CD14-positive monocyte (primary cell): ENCODE results near the gene CNST. TPM values are rescaled to one million over a fixed set of nuclear protein-coding genes. Genes with fewer than 3 reads are reported as not detected.

Experiments
- DNase-seq, 3 donors: peaks; one replicate each; pipeline ENCODE4 v3.0.0-alpha.2; 2011 to 2022
- H2AFZ ChIP-seq: 2 replicates; pipeline ENCODE4 v1.6.0; 2012; ENCODE audit warnings: mild to moderate bottlenecking, low read depth, low read length, inconsistent platforms; ENCODE audit not compliant: insufficient read depth, poor library complexity, severe bottlenecking
- H3K27ac ChIP-seq, 2 donors: 1 replicate in 1 of 2; 2 replicates in 1 of 2; pipeline ENCODE4 v1.5.1; 2012 to 2013; ENCODE audit warnings: low read length in 2 of 2, control low read depth in 1 of 2, inconsistent platforms in 1 of 2, low read depth in 1 of 2, mild to moderate bottlenecking in 1 of 2
- H3K27me3 ChIP-seq, 2 donors: one replicate each; pipeline versions ENCODE4 v1.6.0 to v1.6.1; 2011 to 2013; ENCODE audit warnings: low read length in 2 of 2; ENCODE audit not compliant: control insufficient read depth in 2 of 2, insufficient read depth in 2 of 2
- H3K36me3 ChIP-seq, 2 donors: replicated peaks in 1 of 2; 1 replicate in 1 of 2; 2 replicates in 1 of 2; pipeline versions ENCODE4 v1.5.1 to v1.6.1; 2012 to 2013; ENCODE audit warnings: low read length in 2 of 2, control low read depth in 1 of 2, inconsistent platforms in 1 of 2, mild to moderate bottlenecking in 1 of 2; ENCODE audit not compliant: insufficient read depth in 2 of 2, control insufficient read depth in 1 of 2
- H3K4me1 ChIP-seq, 2 donors: 1 replicate in 1 of 2; 2 replicates in 1 of 2; pipeline versions ENCODE4 v1.5.1 to v1.6.1; 2012 to 2013; ENCODE audit warnings: low read length in 2 of 2, control low read depth in 1 of 2, inconsistent platforms in 1 of 2, mild to moderate bottlenecking in 1 of 2, moderate library complexity in 1 of 2; ENCODE audit not compliant: insufficient read depth in 2 of 2, control insufficient read depth in 1 of 2
- H3K4me2 ChIP-seq: replicated peaks from 2 replicates; pipeline ENCODE3; 2012; ENCODE audit warnings: low read length, moderate library complexity, mild to moderate bottlenecking; ENCODE audit not compliant: poor library complexity, severe bottlenecking; ENCODE audit errors: extremely low read depth
- H3K4me3 ChIP-seq, 3 experiments: fragments of 200-600 bp in 1 of 3; sonication (generic) in 1 of 3; replicated peaks in 1 of 3; 1 replicate in 2 of 3; 2 replicates in 1 of 3; pipeline ENCODE4 v1.5.1; 2011 to 2013; ENCODE audit warnings: low read length in 3 of 3, mild to moderate bottlenecking in 3 of 3, control low read depth in 2 of 3, low read depth in 2 of 3, inconsistent platforms in 1 of 3, moderate library complexity in 1 of 3
- H3K79me2 ChIP-seq: 2 replicates; pipeline ENCODE4 v1.6.0; 2012; ENCODE audit warnings: mild to moderate bottlenecking, control low read depth, inconsistent platforms, low read length, moderate library complexity; ENCODE audit not compliant: insufficient read depth
- H3K9ac ChIP-seq: 2 replicates; pipeline ENCODE4 v1.6.0; 2017; ENCODE audit warnings: low read length, mild to moderate bottlenecking; ENCODE audit not compliant: insufficient read depth, poor library complexity, severe bottlenecking
- H3K9me3 ChIP-seq, 2 donors: replicated peaks in 1 of 2; 1 replicate in 1 of 2; 2 replicates in 1 of 2; pipeline versions ENCODE4 v1.5.1 to v1.6.1; 2012 to 2013; ENCODE audit warnings: low read length in 2 of 2, control low read depth in 1 of 2; ENCODE audit not compliant: control insufficient read depth in 1 of 2, insufficient read depth in 1 of 2
- H4K20me1 ChIP-seq: 2 replicates; pipeline ENCODE4 v1.6.0; 2012; ENCODE audit warnings: mild to moderate bottlenecking, low read length, control low read depth, moderate library complexity; ENCODE audit not compliant: insufficient read depth
- H3K27ac Mint-ChIP-seq, 7 donors: one replicate each; pipeline ENCODE4 v1.8.0; 2020; ENCODE audit warnings: mild to moderate bottlenecking in 7 of 7, mixed read lengths in 7 of 7, moderate library complexity in 6 of 7, inconsistent platforms in 2 of 7
- H3K27me3 Mint-ChIP-seq, 3 donors: one replicate each; pipeline ENCODE4 v1.8.0; 2021 to 2022; ENCODE audit warnings: low read depth in 3 of 3, mild to moderate bottlenecking in 3 of 3, mixed read lengths in 3 of 3, moderate library complexity in 3 of 3, inconsistent platforms in 1 of 3
- H3K36me3 Mint-ChIP-seq, 2 donors: one replicate each; pipeline ENCODE4 v1.8.0; 2020; ENCODE audit warnings: mixed read lengths in 2 of 2, inconsistent platforms in 1 of 2, mild to moderate bottlenecking in 1 of 2
- H3K4me1 Mint-ChIP-seq: one replicate; pipeline ENCODE4 v1.8.0; 2020; ENCODE audit warnings: mild to moderate bottlenecking, mixed read lengths
- H3K4me3 Mint-ChIP-seq, 2 donors: one replicate each; pipeline ENCODE4 v1.8.0; 2020; ENCODE audit warnings: mild to moderate bottlenecking in 2 of 2, mixed read lengths in 2 of 2, moderate library complexity in 1 of 2
- H3K9me3 Mint-ChIP-seq, 7 donors: one replicate each; pipeline ENCODE4 v1.8.0; 2020 to 2022; ENCODE audit warnings: mixed read lengths in 7 of 7, mild to moderate bottlenecking in 6 of 7, moderate library complexity in 6 of 7, inconsistent platforms in 2 of 7
- WGBS: methylation state at CpG from one replicate; pipeline ENCODE4 v1.1.5; 2013; ENCODE audit warnings: missing lambda C conversion rate; ENCODE audit not compliant: insufficient coverage; 5-methylcytosine and 5-hydroxymethylcytosine counted together
- intact Hi-C, 2 donors: fragments of 100-400 bp; cut with micrococcal nuclease; formaldehyde crosslinking; loops; one replicate each; pipeline versions ENCODE4 v1.15.0 to v1.15.1; 2023
- polyA plus RNA-seq, 3 donors: library from polyadenylated mRNA; depleted of rRNA in 1 of 3; unstranded in 2 of 3; stranded (reverse) in 1 of 3; fragments of 300-500 nt in 2 of 3; fragments of >200 nt in 1 of 3; fragmentation: Illumina TruSeq in 2 of 3; gene quantifications; 1 replicate in 2 of 3; 2 replicates in 1 of 3; pipeline ENCODE4 v1.2.3, GENCODE V29; 2012 to 2021
- TF ChIP-seq, protein P1 (sequence below): fragments of 200-600 bp; IDR thresholded peaks from one replicate; pipeline ENCODE4 v1.8.0; 2022; ENCODE audit warnings: antibody characterized with exemption, mild to moderate bottlenecking

CNST gene
- polyA plus RNA-seq, 3 donors = 11.0 to 14.1 (median 13.7) TPM

DNA sequence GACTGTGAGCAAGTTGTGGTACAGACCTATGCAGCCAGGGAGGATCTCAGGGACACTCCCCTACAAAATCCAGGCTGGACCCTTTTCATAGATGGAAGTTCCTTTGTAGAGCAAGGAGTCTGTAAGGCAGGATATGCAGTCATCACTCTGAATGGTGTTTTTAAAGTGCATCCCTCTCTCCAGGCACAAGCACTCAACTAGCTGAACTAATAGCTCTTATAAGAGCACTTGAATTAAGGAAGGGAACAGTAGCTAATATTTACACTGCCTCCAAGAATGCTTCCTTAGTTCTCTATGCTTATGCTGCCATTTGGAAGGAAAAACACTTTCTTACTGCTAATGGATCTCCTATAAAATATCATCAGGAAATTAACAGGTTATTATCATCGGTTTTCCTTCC is 32.1 kb upstream of the CNST start:
- TF ChIP-seq, protein P1, sequence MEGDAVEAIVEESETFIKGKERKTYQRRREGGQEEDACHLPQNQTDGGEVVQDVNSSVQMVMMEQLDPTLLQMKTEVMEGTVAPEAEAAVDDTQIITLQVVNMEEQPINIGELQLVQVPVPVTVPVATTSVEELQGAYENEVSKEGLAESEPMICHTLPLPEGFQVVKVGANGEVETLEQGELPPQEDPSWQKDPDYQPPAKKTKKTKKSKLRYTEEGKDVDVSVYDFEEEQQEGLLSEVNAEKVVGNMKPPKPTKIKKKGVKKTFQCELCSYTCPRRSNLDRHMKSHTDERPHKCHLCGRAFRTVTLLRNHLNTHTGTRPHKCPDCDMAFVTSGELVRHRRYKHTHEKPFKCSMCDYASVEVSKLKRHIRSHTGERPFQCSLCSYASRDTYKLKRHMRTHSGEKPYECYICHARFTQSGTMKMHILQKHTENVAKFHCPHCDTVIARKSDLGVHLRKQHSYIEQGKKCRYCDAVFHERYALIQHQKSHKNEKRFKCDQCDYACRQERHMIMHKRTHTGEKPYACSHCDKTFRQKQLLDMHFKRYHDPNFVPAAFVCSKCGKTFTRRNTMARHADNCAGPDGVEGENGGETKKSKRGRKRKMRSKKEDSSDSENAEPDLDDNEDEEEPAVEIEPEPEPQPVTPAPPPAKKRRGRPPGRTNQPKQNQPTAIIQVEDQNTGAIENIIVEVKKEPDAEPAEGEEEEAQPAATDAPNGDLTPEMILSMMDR = no peak
- no peak overlapping the region for H3K9ac ChIP-seq

DNA sequence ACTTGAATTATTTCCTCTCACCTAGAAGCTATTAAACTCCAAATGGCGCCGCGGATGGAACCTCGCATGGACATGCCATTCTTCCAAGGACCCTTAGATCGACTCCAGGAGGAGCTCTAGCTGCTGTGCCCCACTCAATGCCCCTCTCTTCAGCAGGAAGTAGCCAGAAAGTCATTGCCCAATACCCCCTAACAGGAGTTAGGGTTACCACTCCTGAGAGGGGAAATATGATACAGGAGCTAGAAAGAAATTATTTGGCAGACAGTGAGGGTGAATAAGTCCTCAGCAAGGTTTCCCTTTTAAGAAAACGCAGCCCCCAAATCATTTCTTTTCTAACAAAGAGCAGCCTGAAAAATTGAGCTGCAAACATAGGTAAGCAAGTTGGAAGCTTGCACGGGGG is 28.8 kb upstream of the CNST start:
- Mint-ChIP-seq H3K9me3 (peaks cover 0 to 18% (median 1%) of the 10 kb centered on the region in 7 donors), H3K36me3 (peaks cover 16 to 26% of the 10 kb centered on the region in 2 donors), H3K4me1 (no peaks in the 10 kb centered on the region)

More for the DNA sequence above, 32.1 kb upstream of the CNST start:
- H4K20me1 ChIP-seq = no peaks in the 10 kb centered on the region
- Mint-ChIP-seq H3K36me3 (peaks cover 2 to 3% of the 10 kb centered on the region in 2 donors), H3K9me3 (peaks cover 8 to 50% (median 30%) of the 10 kb centered on the region in 7 donors), H3K4me3 (no peak overlapping the region), H3K27ac (no peak overlapping the region), H3K27me3 (peaks cover 0 to 3% (median 0%) of the 10 kb centered on the region in 3 donors), H3K4me1 (no peaks in the 10 kb centered on the region)
- no peaks in the 10 kb centered on the region for H3K79me2 ChIP-seq
- H3K4me1 ChIP-seq = no peaks in the 10 kb centered on the region
- no peak overlapping the region for H3K4me3 ChIP-seq
- no peak overlapping the region for H2AFZ ChIP-seq
- no peak overlapping the region for H3K4me2 ChIP-seq
- H3K9me3 ChIP-seq = peaks cover 16 to 27% of the 10 kb centered on the region in 2 donors
- no peak for DNase-seq
- WGBS = no CpG with 5 or more reads among the region's 1 CpG
- H3K36me3 ChIP-seq = peaks cover 0 to 2% of the 10 kb centered on the region in 2 donors
- intact Hi-C loops = no loop called here
- H3K27ac ChIP-seq = no peak overlapping the region
- no peaks in the 10 kb centered on the region for H3K27me3 ChIP-seq

More for the DNA sequence above, 28.8 kb upstream of the CNST start:
- intact Hi-C loops = no loop called here
- H3K27ac ChIP-seq = no peak overlapping the region
- H3K4me2 ChIP-seq = no peak overlapping the region
- H4K20me1 ChIP-seq = no peaks in the 10 kb centered on the region
- no peak overlapping the region for H2AFZ ChIP-seq
- no peaks in the 10 kb centered on the region for H3K79me2 ChIP-seq
- Mint-ChIP-seq H3K4me3 (no peak overlapping the region), H3K27ac (peak overlapping the region in 1 of 7 donors; percentile 51), H3K27me3 (peaks cover 0 to 3% (median 0%) of the 10 kb centered on the region in 3 donors)
- peaks cover 18 to 31% of the 10 kb centered on the region in 2 donors for H3K36me3 ChIP-seq
- no peaks in the 10 kb centered on the region for H3K9me3 ChIP-seq
- no peaks in the 10 kb centered on the region for H3K27me3 ChIP-seq
- TF ChIP-seq, protein P1 = no peak
- no peak overlapping the region for H3K9ac ChIP-seq
- DNase-seq = no peak
- no peaks in the 10 kb centered on the region for H3K4me1 ChIP-seq
- H3K4me3 ChIP-seq = no peak overlapping the region
- 100% methylated on average over 1 of the region's 7 CpGs for WGBS
